ENCODE data around the gene TMEM116. TPM values are rescaled to one million over a fixed set of nuclear protein-coding genes. Genes with fewer than 3 reads are reported as not detected.

The TMEM116 gene
- total and polyA plus RNA-seq, 2 donors (not counting 3 experiments of a cell fraction or from before 2014, with no cell fraction given), result 1.6 to 3.9 TPM

GRCh38 chr12:111991535-111991934, 21.4 kb downstream of the TMEM116 start:
- no peak for TF ChIP-seq POLR2A (IDR thresholded peaks at IDR 0.05; ENCODE audit: low read depth, low read length)
- TF ChIP-seq FOS (IDR thresholded peaks at IDR 0.05; ENCODE audit: borderline replicate concordance, insufficient read depth, low read length), result no peak
- no peak for TF ChIP-seq CTCF (IDR thresholded peaks at IDR 0.05; ENCODE audit: extremely low read depth in 1 of 2, insufficient read depth in 1 of 2, low read depth in 1 of 2, low read length in 2 of 2)
- no peak for TF ChIP-seq JUN (IDR thresholded peaks at IDR 0.05; ENCODE audit: borderline replicate concordance, insufficient read depth, insufficient read length, low read depth)
- TF ChIP-seq MAX (IDR thresholded peaks at IDR 0.05; ENCODE audit: insufficient read depth, insufficient read length), result no peak
- TF ChIP-seq GATA2 (IDR thresholded peaks at IDR 0.05; ENCODE audit: insufficient read depth, insufficient read length, low read depth, low read length), result no peak
- intact Hi-C loops (cut with micrococcal nuclease), result no loop called here
- Histone ChIP-seq H3K27ac (ENCODE audit: insufficient read depth, low read depth, low read length) (no peak overlapping the region), H3K9me3 (replicated peaks; ENCODE audit: control insufficient read depth, insufficient read depth, low read length) (no peaks in the 10 kb centered on the region), H3K4me2 (ENCODE audit: insufficient read depth, low read length) (no peak overlapping the region), H3K36me3 (ENCODE audit: control insufficient read depth in 2 of 2, extremely low read depth in 1 of 2, insufficient read depth in 2 of 2, low read length in 2 of 2) (no peaks in the 10 kb centered on the region), H4K20me1 (replicated peaks; ENCODE audit: control insufficient read depth, extremely low read depth, insufficient read depth, low read length) (no peaks in the 10 kb centered on the region), H3K9me1 (replicated peaks; ENCODE audit: control insufficient read depth, extremely low read depth, insufficient read depth, low read length) (no peaks in the 10 kb centered on the region), H2AFZ (ENCODE audit: low read depth, low read length) (no peak overlapping the region), H3K4me3 (replicated peaks in 1 of 3; ENCODE audit: insufficient read depth in 1 of 3, low read depth in 1 of 3, low read length in 3 of 3) (no peak overlapping the region), H3K79me2 (ENCODE audit: control insufficient read depth, insufficient read depth, low read length) (no peaks in the 10 kb centered on the region), H3K4me1 (ENCODE audit: control insufficient read depth, extremely low read depth, insufficient read depth, low read length) (no peaks in the 10 kb centered on the region), H3K9ac (replicated peaks; ENCODE audit: extremely low read depth, insufficient read depth, low read length) (no peak overlapping the region), H3K27me3 (ENCODE audit: control insufficient read depth in 2 of 2, insufficient read depth in 2 of 2, low read length in 2 of 2) (no peaks in the 10 kb centered on the region)
- CTCF ChIA-PET, result interaction anchor here (0.5 to 1.6 kb wide), 4 partner anchors 8 to 1164 kb away, joined by 3 to 5 read pairs (median 4); partner anchors contain the start of genes ERP29 and TMEM116
- DNase-seq (ENCODE audit: low read depth, low spot score) (no peak), FAIRE-seq (no peak)
- POLR2A ChIA-PET, result no interaction called here
- BruUV-seq (replicated peaks), result no TSS peak
- dilution Hi-C loops (cut with MboI; ENCODE audit: extremely low pct_ligation_motif_present, low sequenced_read_pairs), result no loop called here

GRCh38 chr12:111984820-111985219, 28.1 kb downstream of the TMEM116 start:
- Histone ChIP-seq H4K20me1 (replicated peaks; ENCODE audit: control insufficient read depth, extremely low read depth, insufficient read depth, low read length) (no peaks in the 10 kb centered on the region), H3K27me3 (ENCODE audit: control insufficient read depth in 2 of 2, insufficient read depth in 2 of 2, low read length in 2 of 2) (no peaks in the 10 kb centered on the region), H3K79me2 (ENCODE audit: control insufficient read depth, insufficient read depth, low read length) (no peaks in the 10 kb centered on the region), H3K9ac (replicated peaks; ENCODE audit: extremely low read depth, insufficient read depth, low read length) (no peak overlapping the region), H3K4me1 (ENCODE audit: control insufficient read depth, extremely low read depth, insufficient read depth, low read length) (no peaks in the 10 kb centered on the region), H3K36me3 (ENCODE audit: control insufficient read depth in 2 of 2, extremely low read depth in 1 of 2, insufficient read depth in 2 of 2, low read length in 2 of 2) (no peaks in the 10 kb centered on the region), H3K27ac (ENCODE audit: insufficient read depth, low read depth, low read length) (no peak overlapping the region), H3K4me2 (ENCODE audit: insufficient read depth, low read length) (no peak overlapping the region), H3K4me3 (replicated peaks in 1 of 3; ENCODE audit: insufficient read depth in 1 of 3, low read depth in 1 of 3, low read length in 3 of 3) (no peak overlapping the region), H3K9me1 (replicated peaks; ENCODE audit: control insufficient read depth, extremely low read depth, insufficient read depth, low read length) (no peaks in the 10 kb centered on the region), H3K9me3 (replicated peaks; ENCODE audit: control insufficient read depth, insufficient read depth, low read length) (no peaks in the 10 kb centered on the region), H2AFZ (ENCODE audit: low read depth, low read length) (no peak overlapping the region)
- no TSS peak for BruUV-seq (replicated peaks)
- DNase-seq (ENCODE audit: low read depth, low spot score) (no peak), FAIRE-seq (no peak)
- dilution Hi-C loops (cut with MboI; ENCODE audit: extremely low pct_ligation_motif_present, low sequenced_read_pairs), result no loop called here
- no peak for TF ChIP-seq JUN (IDR thresholded peaks at IDR 0.05; ENCODE audit: borderline replicate concordance, insufficient read depth, insufficient read length, low read depth)
- no peak for TF ChIP-seq MAX (IDR thresholded peaks at IDR 0.05; ENCODE audit: insufficient read depth, insufficient read length)
- TF ChIP-seq MYC (IDR thresholded peaks at IDR 0.05; ENCODE audit: low read depth, low read length), result no peak
- no peak for TF ChIP-seq FOS (IDR thresholded peaks at IDR 0.05; ENCODE audit: borderline replicate concordance, insufficient read depth, low read length)
- no peak for TF ChIP-seq GATA2 (IDR thresholded peaks at IDR 0.05; ENCODE audit: insufficient read depth, insufficient read length, low read depth, low read length)
- no peak for TF ChIP-seq POLR2A (IDR thresholded peaks at IDR 0.05; ENCODE audit: low read depth, low read length)
- TF ChIP-seq EZH2 (IDR thresholded peaks at IDR 0.05; ENCODE audit: borderline replicate concordance, low read depth, low read length, severe bottlenecking), result no peak
- no peak for TF ChIP-seq POLR2AphosphoS5 (IDR thresholded peaks at IDR 0.05; ENCODE audit: insufficient read depth, low read depth, low read length)
- no peak for TF ChIP-seq CTCF (IDR thresholded peaks at IDR 0.05; ENCODE audit: extremely low read depth in 1 of 2, insufficient read depth in 1 of 2, low read depth in 1 of 2, low read length in 2 of 2)
- intact Hi-C loops (cut with micrococcal nuclease), result no loop called here
- CTCF ChIA-PET, result no interaction called here
- POLR2A ChIA-PET, result no interaction called here

Measured in endothelial cell of umbilical vein (primary cell).